ENCODE data around the gene TGFBI.

GRCh38 chr5:136006761-136007251, 22.0 kb upstream of the TGFBI start:
- TF ChIP-seq CTCF (conservative IDR thresholded peaks at IDR 0.05 in 1 of 2, IDR thresholded peaks at IDR 0.05 in 1 of 2; ENCODE audit: low read depth in 1 of 2, low read length in 2 of 2), result no peak
- TF ChIP-seq EZH2 (IDR thresholded peaks at IDR 0.05; ENCODE audit: low read length, missing control alignments), result no peak

Measured in fibroblast of lung (primary cell).